ENCODE measurements around the gene PHYH.
"Not testable (repeated sequence)": the region's sequence is repeated elsewhere in the genome, so short reads cannot be mapped to it uniquely, and the experiment has no call there.

PHYH gene

DNA sequence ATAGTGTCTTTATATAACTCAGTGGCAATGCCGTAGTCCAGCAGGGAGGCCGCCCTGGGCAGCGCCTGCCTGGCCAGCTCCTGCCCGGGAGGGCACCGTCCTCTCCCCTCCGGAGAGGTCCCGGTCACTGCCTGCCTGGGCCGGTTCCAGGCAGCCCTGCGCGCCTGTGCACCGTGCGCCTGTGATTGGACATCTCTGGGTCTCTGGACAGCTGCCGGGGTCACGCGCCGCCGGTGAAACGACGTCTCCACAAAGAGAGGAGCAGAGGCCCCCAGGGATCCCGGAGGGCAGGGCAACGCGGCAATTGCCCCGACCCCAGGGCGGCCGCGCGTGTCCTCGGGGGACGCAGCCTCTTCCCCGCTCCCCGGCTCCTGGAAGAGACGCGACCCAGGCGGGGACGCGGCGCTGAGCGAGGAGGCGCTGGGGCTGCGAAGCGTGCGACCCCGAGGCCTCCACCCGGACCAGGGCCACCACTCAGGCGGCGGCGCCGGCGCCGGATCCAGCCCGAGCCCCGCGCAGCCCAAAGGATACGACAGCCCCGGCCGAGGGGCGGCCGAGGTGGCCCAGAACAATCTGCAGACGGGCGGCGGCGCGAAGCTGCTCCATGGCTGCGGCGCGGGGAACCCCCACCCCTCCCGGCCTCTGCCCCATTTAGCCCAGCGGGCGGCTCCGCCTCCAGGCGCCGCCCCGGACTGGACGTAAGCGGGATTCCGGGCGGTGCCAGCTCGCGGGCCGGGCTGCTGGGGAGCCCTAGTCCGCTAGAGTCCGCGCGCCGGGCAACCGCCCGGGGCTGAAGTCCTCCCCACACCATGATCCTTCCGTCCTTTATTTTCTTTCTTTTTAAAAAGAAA is at the start of gene PHYH:
PHYH (minus strand) TSS at position 628 of the 851 bp plus-strand sequence; CDS start at position 606, 22 bp downstream.
- DNase-seq, result peak; percentile 23 to 60

DNA sequence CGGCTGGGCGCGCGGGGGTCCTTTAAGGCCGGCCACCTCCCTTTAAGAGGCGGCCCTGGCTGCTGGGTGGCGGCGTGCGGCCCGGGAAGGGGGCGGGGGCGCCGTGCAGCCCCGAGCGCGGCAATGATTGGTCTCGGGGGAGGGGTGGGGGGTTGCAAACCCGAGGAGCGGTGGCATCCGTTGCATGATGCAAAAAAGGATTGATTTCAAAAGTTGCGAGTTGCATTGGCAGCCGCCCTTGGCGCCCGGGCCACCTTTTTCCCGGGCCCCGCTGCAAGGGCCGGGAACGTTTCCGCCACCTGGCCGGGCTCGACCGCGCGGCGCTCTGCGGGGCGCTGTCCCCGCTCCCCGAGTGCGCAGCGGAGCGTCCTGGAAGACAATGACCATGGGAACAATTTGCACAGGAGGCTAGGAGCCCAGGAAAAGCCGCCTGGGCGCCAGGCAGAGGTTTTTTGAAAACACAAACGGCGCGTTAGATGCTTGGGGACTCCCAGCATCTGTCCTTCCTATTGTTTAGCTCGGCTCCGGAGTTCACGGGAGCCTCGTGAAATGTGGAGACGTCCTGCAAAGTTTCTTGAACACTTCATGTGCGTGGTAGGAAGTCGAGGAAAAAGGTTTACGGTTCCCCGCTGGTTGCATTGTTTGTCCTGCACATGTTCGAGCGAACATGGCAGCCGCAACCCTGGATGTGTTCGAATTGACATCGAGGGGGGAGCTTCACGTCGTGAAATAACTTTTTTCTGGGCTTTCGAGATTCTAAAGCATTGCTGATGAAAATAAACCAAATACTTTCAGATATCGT is 48.6 kb upstream of the PHYH start, which contains the start of gene SEPHS1:
SEPHS1 (minus strand) TSS at position 78 of the 802 bp plus-strand sequence. CDS start 3,343 bp downstream, outside the sequence.
- DNase-seq, result peak; percentile 38 to 52

DNA sequence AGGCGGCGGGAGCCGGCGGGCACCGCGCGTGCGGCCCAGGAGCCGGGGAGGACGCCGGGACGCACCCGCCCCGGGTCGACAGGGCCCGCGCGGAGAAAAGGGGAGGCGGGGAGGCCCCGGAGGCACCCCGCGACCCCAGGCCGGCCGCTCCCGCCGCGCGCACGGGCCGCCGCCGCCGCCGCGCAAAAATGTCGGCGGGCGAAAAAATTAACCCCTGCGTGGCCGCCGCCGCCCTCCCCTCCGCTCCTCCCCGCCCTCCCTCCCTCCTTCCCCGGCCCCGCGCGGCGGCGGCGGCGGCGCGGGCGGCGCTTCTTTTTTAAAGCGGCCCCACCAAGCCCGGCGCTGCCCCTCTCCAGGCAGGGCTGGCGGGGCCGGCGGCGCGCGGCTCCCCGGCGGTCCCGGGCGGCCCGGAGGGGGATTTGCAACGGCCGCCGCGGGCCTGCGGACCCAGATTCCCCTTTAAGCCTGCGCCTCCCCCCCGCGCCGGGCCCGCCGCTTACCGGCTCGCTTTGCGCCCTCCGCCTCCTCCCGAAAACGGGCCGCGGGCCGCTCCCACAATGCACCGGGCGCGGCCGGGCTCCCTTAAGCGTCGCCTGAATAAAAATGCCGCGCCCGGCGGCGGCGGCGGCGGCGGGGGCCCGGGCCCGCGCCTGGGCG is 47.8 kb upstream of the PHYH start:
- peak; percentile 38 to 52 for DNase-seq

DNA sequence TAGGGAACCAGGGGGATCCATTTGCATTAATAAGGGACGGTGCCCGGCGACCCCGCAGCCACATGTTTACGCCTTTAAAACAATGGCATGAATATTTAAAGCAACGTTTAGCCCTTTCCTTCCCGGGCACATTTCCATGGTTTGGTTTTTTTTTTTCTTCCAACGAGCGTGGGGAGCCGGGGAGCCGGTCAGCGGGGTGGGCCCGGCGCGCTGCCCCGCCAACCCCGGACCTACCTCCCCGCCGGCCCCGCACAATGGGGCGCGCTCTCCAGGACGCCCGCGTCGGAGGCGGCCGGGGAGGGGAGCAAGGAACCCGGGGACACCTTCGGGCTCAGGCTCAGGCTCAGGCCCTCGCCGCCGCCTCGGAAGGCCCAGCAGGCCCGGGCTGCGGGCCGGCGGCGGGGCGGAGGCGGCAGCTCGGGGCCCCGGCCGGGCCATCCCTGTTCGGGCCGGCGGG is 47.2 kb upstream of the PHYH start:
- no peak for DNase-seq

DNA sequence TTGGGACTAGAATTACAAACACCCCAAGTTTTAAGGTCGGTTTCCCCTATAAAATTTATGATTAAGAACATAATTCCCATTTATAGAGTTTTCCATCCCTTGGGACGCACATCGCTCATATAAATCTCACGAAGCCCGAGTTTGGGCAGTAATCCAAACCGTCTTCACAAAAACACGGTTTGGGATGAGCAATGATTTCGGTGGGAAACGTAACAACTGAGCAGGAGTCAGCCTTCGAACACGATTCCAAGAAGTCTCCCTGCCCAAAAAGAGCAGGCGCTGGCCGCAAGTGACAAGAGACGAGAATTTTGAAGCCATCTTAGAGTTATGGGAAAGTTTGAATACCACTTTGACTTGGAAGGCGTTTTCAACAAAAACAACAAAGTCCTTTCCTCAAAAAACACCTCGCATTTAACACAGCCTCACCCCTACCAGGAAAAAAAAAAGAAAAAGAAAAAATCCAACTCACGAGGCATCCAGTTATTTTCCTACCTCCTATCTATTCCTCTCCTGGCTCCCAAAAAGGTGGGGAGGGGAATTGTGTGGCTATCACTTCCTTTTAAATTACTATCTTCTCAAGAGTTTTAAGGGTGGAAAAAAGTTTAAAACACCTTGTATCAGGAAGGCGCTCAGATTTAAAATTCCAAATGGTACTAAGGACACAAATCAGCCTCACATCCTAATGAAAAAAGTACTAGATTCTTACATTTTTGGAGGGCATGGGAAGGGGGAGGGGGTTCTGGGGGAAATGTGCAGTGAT is 46.6 kb upstream of the PHYH start:
- DNase-seq, result no peak

DNA sequence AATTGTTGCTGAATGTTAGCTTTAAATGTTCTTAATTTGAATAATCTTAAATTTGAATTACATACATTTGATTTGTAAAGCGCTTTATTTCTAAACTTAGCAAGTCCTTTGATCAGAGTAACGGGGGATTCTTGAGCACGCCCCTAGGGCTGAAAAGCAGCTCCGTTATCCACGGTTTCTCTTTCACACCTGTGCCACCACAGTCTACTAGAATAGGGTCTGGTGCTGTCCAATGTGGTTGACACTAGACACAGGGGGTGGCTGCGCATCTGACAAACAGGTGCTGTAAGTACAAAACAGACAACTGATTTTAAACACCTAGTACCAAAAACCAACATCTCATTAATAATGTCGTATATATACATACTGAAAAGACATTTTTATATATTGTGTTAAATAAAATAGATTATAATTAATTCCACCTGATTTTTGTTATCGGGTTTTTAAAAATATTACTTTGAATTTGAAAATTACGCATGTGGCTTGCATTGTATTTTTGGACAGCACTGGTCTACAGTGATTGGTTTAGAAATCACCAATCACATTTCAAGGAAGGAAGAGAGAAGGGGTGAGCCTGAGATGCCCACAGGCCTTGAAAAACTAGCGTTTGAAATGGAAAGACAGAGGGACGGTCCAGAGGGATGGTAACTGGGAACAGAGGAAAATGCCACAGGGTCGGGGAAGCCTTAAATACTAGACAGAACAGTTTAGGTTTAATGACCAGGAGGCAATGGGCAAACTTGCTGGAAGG is 40.9 kb upstream of the PHYH start:
- DNase-seq, result no peak

DNA sequence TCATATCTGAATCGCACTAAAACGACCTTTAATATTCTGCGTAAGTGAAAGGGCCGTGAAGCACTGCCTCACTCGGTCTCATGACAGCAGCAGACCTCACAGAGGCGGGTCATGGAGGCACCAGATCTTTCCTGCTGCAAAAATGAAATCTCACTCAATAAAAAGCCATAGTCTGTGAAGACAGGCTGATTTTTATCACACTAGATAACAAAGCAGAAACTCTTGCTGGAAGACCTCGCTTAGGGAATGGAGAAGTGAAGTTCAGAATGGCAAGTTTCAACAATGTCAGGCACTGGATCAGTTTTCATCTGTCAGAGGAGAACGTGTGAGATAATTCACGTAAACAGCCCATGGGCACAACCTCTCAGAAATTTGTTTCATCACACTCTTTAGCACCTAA is 40.2 kb upstream of the PHYH start:
- no peak for DNase-seq

DNA sequence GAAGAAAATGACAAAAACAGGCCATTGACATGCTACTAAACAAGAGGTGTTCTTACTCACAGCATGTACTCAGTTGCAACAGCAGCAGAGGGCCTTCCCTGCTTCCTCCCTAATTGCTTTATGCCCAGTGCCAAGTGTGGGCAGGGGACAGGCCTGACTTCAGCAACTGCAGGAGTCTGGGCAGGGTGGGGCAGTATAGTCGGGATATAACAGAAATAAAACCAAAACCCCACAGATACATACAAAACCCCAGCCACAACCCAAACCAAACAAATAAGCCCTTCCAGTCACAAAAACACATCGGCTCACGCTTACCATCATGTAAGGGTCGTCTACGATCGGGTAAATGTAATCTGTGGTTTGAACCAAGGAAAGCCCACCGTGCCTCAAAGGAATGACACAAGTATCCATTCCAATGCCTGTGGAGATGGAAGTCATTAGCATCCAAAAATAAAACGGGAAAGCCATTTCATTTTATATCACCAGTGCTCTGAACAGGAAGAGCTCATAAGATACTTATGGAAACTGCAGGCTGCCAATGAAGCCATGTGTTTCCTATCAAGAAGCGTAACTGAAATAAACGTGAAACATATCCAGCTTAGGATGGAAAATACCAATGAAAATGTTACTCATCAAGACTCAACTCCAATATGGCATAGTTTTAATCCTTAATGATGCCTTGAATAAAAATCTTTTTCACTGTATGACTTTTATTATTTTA is 38.7 kb upstream of the PHYH start:
- DNase-seq, result no peak

DNA sequence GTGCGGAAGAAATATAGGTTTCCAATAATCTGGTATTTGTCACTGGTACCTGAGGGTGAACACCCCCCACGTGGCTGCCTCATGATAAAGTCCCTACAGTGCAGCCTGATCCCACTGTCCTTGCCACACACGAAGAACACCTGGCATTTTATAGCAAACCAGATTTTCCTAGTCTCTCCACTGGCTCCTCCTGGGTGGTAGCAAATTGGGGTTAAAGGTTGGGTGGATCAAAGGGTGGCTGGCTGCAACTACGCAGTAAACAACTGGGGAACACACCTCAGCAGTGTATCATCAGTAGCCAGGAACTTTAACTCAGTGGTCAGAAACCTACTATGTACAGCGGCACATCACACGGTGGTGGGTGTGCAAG is 37.9 kb upstream of the PHYH start:
- DNase-seq, result no peak

DNA sequence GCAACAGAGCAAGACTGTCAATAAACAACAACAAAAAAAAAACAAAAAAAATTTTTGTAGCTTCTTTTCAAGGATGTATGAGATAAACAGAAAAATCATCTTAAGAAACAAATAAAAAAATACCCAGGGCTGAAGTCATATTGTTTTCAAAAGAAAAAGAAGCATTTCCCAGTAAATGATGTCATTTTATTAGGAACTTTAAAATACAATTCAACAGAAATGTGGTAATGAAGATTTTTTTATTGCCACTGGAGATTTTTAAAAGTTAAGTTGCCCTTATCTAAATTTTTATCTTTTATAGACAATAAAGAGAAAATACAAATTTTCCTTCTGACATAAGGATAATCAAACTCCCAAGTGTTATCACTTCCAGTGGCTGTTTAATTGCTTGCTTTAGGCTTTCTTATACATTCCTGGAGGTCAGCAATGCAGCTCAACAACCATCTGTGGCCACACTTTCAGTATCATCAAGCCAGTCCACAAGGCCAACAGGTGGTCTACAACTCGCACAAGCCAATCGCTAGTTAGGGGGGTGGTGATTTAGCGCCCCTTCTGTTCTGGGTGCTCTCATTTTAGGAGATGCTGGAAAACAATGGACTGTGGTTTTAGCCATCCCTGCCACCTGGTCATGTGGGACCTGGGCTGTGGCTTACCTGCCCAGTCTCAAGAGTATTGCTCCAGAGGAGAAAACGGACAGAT is 37.4 kb upstream of the PHYH start:
- no peak for DNase-seq

DNA sequence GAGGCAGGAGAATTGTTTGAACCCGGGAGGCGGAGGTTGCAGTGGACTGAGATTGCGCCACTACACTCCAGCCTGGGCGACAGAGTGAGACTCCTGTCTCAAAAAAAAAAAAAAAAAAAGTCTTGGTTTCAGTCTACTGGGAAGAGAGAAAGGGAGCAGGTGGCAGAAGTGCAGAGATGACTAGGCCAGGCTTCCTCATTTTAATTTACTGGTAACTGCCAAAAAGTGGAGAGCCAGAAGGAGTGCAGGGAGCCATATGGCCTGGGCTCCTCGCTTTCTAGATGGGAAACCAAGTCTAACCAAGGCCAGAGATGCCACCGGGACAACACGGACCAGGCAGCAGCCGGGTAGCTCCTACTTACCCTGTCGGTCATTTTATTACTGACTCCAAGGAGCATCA is 36.0 kb upstream of the PHYH start:
- DNase-seq, result no peak

DNA sequence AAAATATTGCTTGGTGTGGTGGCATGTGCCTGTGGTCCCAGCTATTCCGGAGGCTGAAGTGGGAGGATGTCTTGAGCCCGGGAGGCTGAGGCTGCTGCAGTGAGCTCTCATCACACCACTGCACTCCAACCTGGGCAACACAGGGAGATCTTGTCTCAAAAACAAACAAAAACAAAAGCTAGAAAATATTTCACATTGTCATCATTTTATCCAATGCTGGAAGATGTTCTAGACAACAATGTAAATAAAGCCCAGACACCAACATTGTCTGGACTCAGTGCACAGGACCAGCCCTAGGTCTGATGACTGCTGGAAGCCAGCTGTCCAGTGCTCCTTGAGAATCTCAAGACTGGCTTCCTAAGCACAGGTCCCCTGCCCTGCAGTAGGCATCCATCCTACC is 34.7 kb upstream of the PHYH start:
- no peak for DNase-seq

DNA sequence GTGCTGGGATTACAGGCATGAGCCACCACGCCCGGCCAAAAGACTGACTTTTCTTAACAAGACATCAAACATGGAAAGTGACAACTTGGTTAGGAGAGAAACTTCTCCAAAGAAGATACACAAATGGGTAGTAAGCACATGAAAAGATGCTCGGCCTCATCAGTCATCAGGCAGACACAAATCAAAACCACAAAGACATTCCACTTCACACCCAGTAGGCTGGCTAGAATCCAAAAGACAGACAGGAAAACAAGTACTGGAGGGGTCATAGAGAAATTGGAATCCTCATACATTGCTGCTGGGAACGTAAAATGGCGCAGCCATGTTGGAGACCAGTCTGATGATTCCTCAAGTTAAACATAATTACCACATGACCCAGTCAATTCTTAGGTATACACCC is 31.8 kb upstream of the PHYH start:
- DNase-seq, result no peak

DNA sequence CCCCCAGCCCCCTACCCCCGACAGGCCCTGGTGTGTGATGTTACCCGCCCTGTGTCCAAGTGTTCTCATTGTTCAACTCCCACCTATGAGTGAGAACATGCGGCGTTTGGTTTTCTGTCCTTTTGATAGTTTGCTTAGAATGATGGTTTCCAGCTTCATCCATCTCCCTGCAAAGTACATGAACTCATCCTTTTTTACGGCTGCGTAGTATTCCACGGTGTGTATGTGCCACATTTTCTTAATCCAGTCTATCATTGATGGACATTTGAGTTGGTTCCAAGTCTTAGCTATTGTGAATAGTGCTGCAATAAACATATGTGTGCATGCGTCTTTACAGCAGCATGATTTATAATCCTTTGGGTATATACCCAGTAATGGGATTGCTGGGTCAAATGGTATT is 31.1 kb upstream of the PHYH start:
- DNase-seq, result not testable (repeated sequence)

DNA sequence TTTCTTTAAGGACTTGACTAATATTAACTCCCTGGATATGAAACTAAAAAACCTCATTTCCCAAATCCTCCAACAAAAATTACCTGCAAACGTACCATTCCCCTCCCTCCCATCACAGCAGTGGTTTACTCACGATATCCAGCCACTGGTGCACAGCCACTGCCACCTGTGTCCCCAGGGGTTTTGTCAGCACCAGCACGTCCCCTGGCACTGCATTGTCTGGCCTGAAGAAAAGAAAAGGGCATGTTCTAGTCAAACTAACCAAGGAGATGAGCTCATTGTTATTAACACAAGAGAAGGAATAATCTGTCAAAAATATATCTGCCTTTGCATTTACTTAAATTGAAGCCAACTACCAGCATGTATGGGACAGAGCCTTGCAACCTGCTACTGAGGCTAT is 29.7 kb upstream of the PHYH start:
- DNase-seq, result no peak

DNA sequence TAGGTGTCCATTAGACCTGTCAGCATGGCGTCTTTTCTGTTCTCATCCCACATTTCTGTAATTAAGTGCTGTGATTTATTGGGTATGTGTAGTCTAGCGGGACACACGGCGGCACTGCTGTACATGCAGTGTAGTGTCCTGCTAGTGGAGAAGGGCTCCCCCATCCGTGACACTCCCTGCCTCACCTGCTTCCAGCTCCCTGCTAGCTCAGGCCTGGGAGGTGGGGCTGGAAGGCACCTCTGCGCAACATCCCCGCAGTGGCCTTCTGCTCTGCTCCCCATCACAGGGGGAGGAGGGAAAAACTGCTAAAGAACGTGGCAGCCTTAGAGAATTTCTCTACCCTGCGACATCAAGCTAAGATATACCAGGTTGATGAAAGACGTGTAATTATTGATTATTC is 28.7 kb upstream of the PHYH start:
- no peak for DNase-seq

DNA sequence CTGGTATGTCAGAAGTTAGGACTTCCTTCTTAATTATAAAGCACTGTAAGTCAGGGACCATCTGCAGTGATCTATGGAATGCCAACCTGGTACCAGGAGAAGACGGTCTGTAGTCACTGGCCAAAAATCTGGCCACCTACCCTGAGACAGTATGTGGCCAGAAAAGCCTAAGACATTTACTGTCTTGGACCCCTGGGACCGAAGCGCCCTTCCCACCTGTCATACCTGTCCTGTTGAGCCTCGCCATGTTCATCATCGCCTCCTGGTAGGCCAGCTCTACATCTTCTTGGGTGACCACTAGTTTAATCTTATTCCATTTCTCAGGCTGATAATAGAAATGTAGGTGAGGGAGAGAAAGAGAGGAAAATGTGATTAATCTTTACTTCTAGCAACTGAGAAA is 28.3 kb upstream of the PHYH start:
- DNase-seq, result no peak

DNA sequence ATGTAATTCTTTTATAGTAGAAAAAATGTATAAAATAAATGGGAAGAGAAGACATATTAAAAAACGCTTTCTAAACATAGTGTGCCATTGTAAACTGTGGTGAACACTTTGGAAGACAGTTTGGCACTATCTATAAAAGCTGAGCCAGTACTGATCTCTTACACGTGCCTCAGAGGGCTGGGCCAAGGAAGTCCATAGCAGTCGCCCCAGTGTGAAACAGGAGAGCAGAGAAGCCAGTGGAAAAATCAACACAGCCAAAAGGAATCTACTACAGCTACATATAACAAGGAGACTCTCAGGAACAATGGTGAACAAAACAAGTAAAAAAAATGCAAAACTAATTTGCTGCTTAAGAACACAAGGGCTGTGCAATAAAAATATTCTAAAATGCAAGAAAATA is 27.7 kb upstream of the PHYH start:
- no peak for DNase-seq

DNA sequence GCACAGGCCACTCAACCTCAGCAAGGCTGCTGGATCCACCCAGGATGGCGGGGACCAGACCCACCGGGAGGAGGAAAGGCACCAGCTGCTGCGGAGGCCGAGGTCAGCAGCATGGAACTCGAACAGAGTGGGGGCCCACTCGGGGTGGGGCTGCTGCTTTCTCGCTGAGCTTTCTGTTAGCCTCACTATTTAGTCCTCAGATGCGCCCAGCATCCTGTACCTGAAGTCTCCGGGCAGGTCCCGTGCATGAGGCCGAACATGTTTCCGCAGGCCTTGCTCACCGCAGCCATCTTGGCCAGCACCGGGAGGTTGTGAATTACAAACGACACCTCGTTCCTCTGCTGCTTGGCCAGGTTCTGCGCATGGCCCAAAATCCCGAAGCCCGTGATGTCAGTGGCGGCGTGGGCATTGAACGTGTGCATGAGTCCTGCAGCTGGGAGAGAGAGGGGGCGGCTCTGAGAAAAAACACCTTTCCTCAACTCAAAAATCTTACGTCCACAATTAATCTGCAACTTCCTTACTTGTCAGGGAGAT is 22.8 kb upstream of the PHYH start:
- DNase-seq, result no peak

DNA sequence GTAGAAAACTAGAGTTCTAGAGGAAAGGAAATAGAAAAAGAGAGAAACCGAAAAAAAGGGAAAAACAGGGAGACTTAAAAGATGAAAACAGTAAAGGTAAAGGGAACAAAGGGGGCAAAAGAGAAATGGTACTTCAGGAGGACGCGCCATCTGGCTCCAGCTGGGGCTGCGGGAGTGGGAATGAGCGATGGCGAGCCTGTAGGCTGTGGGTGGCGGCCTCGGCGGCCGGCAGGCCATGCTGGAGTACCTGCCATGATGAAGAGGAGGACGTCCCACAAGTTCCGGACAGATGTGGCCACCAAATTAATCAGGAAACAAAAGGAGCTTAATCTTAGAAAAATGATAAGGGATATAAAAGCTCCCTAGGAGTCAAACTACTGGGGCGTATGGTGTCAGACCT is 21.7 kb upstream of the PHYH start:
- DNase-seq, result no peak

All from NCI-H1930 (cell line).